ENCODE data around the gene ADAMTS1. TPM values are rescaled to one million over a fixed set of nuclear protein-coding genes. Genes with fewer than 3 reads are reported as not detected.

The ADAMTS1 gene
- 57.1 TPM for polyA plus RNA-seq (2013, experiment 1 of 2)
- 52.6 TPM for polyA plus RNA-seq (2013, experiment 2 of 2)

- 0 to 1% methylated on average over 37 to 45 of the region's 56 CpGs for WGBS, 2 experiments (ENCODE audit: insufficient coverage in 2 of 2)
- H3K4me3 ChIP-seq (ENCODE audit: extremely low read depth, insufficient read depth, low read length, poor library complexity, severe bottlenecking): peak within 1 kb of the TSS; percentile 85
These were observed at the start of gene ADAMTS1 for GRCh38 chr21:26845066-26845758. Gene ADAMTS1 (minus strand): TSS chr21:26845409. CDS start chr21:26844954, 455 bp downstream.

GRCh38 chr21:26892151-26892550 lies 46.9 kb upstream of the ADAMTS1 start:
- Histone ChIP-seq H3K36me3 (ENCODE audit: control insufficient read depth, insufficient read depth, low read length) (no peaks in the 10 kb centered on the region), H3K4me1 (ENCODE audit: control insufficient read depth, insufficient read depth, low read length, poor library complexity, severe bottlenecking) (no peaks in the 10 kb centered on the region), H3K9me3 (ENCODE audit: control insufficient read depth, low read length) (no peaks in the 10 kb centered on the region), H3K27ac (ENCODE audit: low read depth, low read length, severe bottlenecking) (no peak overlapping the region), H3K4me3 (ENCODE audit: extremely low read depth, insufficient read depth, low read length, poor library complexity, severe bottlenecking) (no peak overlapping the region)
- WGBS, 2 experiments (ENCODE audit: insufficient coverage in 2 of 2): no CpG with 5 or more reads among the region's 1 CpG

More at GRCh38 chr21:26845066-26845758, at the start of gene ADAMTS1:
- Histone ChIP-seq H3K27ac (ENCODE audit: low read depth, low read length, severe bottlenecking) (peak within 1 kb of the TSS; percentile 87), H3K9me3 (ENCODE audit: control insufficient read depth, low read length) (no peaks in the 10 kb centered on the region), H3K36me3 (ENCODE audit: control insufficient read depth, insufficient read depth, low read length) (peaks cover 23% of the 10 kb centered on the region), H3K4me1 (ENCODE audit: control insufficient read depth, insufficient read depth, low read length, poor library complexity, severe bottlenecking) (peaks cover 10% of the 10 kb centered on the region)

GRCh38 chr21:26888931-26889330 lies 43.7 kb upstream of the ADAMTS1 start:
- Histone ChIP-seq H3K4me1 (ENCODE audit: control insufficient read depth, insufficient read depth, low read length, poor library complexity, severe bottlenecking) (no peaks in the 10 kb centered on the region), H3K4me3 (ENCODE audit: extremely low read depth, insufficient read depth, low read length, poor library complexity, severe bottlenecking) (no peak overlapping the region), H3K36me3 (ENCODE audit: control insufficient read depth, insufficient read depth, low read length) (no peaks in the 10 kb centered on the region), H3K9me3 (ENCODE audit: control insufficient read depth, low read length) (no peaks in the 10 kb centered on the region), H3K27ac (ENCODE audit: low read depth, low read length, severe bottlenecking) (no peak overlapping the region)
- 90 to 100% methylated on average over 1 to 2 of the region's 5 CpGs for WGBS, 2 experiments (ENCODE audit: insufficient coverage in 2 of 2)

GRCh38 chr21:26888256-26888655 lies 43.0 kb upstream of the ADAMTS1 start:
- Histone ChIP-seq H3K4me3 (ENCODE audit: extremely low read depth, insufficient read depth, low read length, poor library complexity, severe bottlenecking) (no peak overlapping the region), H3K9me3 (ENCODE audit: control insufficient read depth, low read length) (no peaks in the 10 kb centered on the region), H3K4me1 (ENCODE audit: control insufficient read depth, insufficient read depth, low read length, poor library complexity, severe bottlenecking) (no peaks in the 10 kb centered on the region), H3K36me3 (ENCODE audit: control insufficient read depth, insufficient read depth, low read length) (no peaks in the 10 kb centered on the region), H3K27ac (ENCODE audit: low read depth, low read length, severe bottlenecking) (no peak overlapping the region)

GRCh38 chr21:26887251-26887650 lies 42.0 kb upstream of the ADAMTS1 start:
- 93 to 96% methylated on average over 3 of the region's 3 CpGs for WGBS, 2 experiments (ENCODE audit: insufficient coverage in 2 of 2)
- Histone ChIP-seq H3K27ac (ENCODE audit: low read depth, low read length, severe bottlenecking) (no peak overlapping the region), H3K9me3 (ENCODE audit: control insufficient read depth, low read length) (no peaks in the 10 kb centered on the region), H3K4me3 (ENCODE audit: extremely low read depth, insufficient read depth, low read length, poor library complexity, severe bottlenecking) (no peak overlapping the region), H3K36me3 (ENCODE audit: control insufficient read depth, insufficient read depth, low read length) (no peaks in the 10 kb centered on the region), H3K4me1 (ENCODE audit: control insufficient read depth, insufficient read depth, low read length, poor library complexity, severe bottlenecking) (no peaks in the 10 kb centered on the region)

GRCh38 chr21:26884436-26884835 lies 39.2 kb upstream of the ADAMTS1 start:
- no peak overlapping the region for H3K4me3 ChIP-seq (ENCODE audit: extremely low read depth, insufficient read depth, low read length, poor library complexity, severe bottlenecking)
- H3K36me3 ChIP-seq (ENCODE audit: control insufficient read depth, insufficient read depth, low read length): no peaks in the 10 kb centered on the region
- 100% methylated on average over 1 of the region's 2 CpGs; no CpG with 5 or more reads in 1 of the 2 experiments for WGBS, 2 experiments (ENCODE audit: insufficient coverage in 2 of 2)
- H3K27ac ChIP-seq (ENCODE audit: low read depth, low read length, severe bottlenecking): no peak overlapping the region
- H3K4me1 ChIP-seq (ENCODE audit: control insufficient read depth, insufficient read depth, low read length, poor library complexity, severe bottlenecking): no peaks in the 10 kb centered on the region
- no peaks in the 10 kb centered on the region for H3K9me3 ChIP-seq (ENCODE audit: control insufficient read depth, low read length)

GRCh38 chr21:26883768-26884167 lies 38.6 kb upstream of the ADAMTS1 start:
- 100% methylated on average over 1 to 2 of the region's 2 CpGs for WGBS, 2 experiments (ENCODE audit: insufficient coverage in 2 of 2)
- Histone ChIP-seq H3K4me1 (ENCODE audit: control insufficient read depth, insufficient read depth, low read length, poor library complexity, severe bottlenecking) (no peaks in the 10 kb centered on the region), H3K36me3 (ENCODE audit: control insufficient read depth, insufficient read depth, low read length) (no peaks in the 10 kb centered on the region), H3K4me3 (ENCODE audit: extremely low read depth, insufficient read depth, low read length, poor library complexity, severe bottlenecking) (no peak overlapping the region), H3K27ac (ENCODE audit: low read depth, low read length, severe bottlenecking) (no peak overlapping the region), H3K9me3 (ENCODE audit: control insufficient read depth, low read length) (no peaks in the 10 kb centered on the region)

- no peaks in the 10 kb centered on the region for H3K36me3 ChIP-seq (ENCODE audit: control insufficient read depth, insufficient read depth, low read length)
- no peaks in the 10 kb centered on the region for H3K9me3 ChIP-seq (ENCODE audit: control insufficient read depth, low read length)
- no peak overlapping the region for H3K27ac ChIP-seq (ENCODE audit: low read depth, low read length, severe bottlenecking)
- no peak overlapping the region for H3K4me3 ChIP-seq (ENCODE audit: extremely low read depth, insufficient read depth, low read length, poor library complexity, severe bottlenecking)
- H3K4me1 ChIP-seq (ENCODE audit: control insufficient read depth, insufficient read depth, low read length, poor library complexity, severe bottlenecking): no peaks in the 10 kb centered on the region
- 50 to 100% methylated on average over 1 of the region's 4 CpGs for WGBS, 2 experiments (ENCODE audit: insufficient coverage in 2 of 2)
These were observed 36.5 kb upstream of the ADAMTS1 start for GRCh38 chr21:26881504-26882228.

GRCh38 chr21:26877018-26877417 lies 31.8 kb upstream of the ADAMTS1 start:
- no peak overlapping the region for H3K4me3 ChIP-seq (ENCODE audit: extremely low read depth, insufficient read depth, low read length, poor library complexity, severe bottlenecking)
- H3K4me1 ChIP-seq (ENCODE audit: control insufficient read depth, insufficient read depth, low read length, poor library complexity, severe bottlenecking): no peaks in the 10 kb centered on the region
- no peak overlapping the region for H3K27ac ChIP-seq (ENCODE audit: low read depth, low read length, severe bottlenecking)
- WGBS, 2 experiments (ENCODE audit: insufficient coverage in 2 of 2): 83% methylated on average over 6 of the region's 6 CpGs; no CpG with 5 or more reads in 1 of the 2 experiments
- H3K9me3 ChIP-seq (ENCODE audit: control insufficient read depth, low read length): no peaks in the 10 kb centered on the region
- no peaks in the 10 kb centered on the region for H3K36me3 ChIP-seq (ENCODE audit: control insufficient read depth, insufficient read depth, low read length)

- WGBS, 2 experiments (ENCODE audit: insufficient coverage in 2 of 2): 71% methylated on average over 1 of the region's 1 CpG; no CpG with 5 or more reads in 1 of the 2 experiments
- H3K9me3 ChIP-seq (ENCODE audit: control insufficient read depth, low read length): peaks cover 5% of the 10 kb centered on the region
These were observed 29.1 kb upstream of the ADAMTS1 start for GRCh38 chr21:26874347-26874746.

GRCh38 chr21:26865857-26866256 lies 20.6 kb upstream of the ADAMTS1 start:
- WGBS, 2 experiments (ENCODE audit: insufficient coverage in 2 of 2): 60 to 80% methylated on average over 1 of the region's 3 CpGs

More at GRCh38 chr21:26874347-26874746, 29.1 kb upstream of the ADAMTS1 start:
- Histone ChIP-seq H3K27ac (ENCODE audit: low read depth, low read length, severe bottlenecking) (no peak overlapping the region), H3K4me1 (ENCODE audit: control insufficient read depth, insufficient read depth, low read length, poor library complexity, severe bottlenecking) (no peaks in the 10 kb centered on the region), H3K4me3 (ENCODE audit: extremely low read depth, insufficient read depth, low read length, poor library complexity, severe bottlenecking) (no peak overlapping the region), H3K36me3 (ENCODE audit: control insufficient read depth, insufficient read depth, low read length) (no peaks in the 10 kb centered on the region)

More at GRCh38 chr21:26865857-26866256, 20.6 kb upstream of the ADAMTS1 start:
- Histone ChIP-seq H3K27ac (ENCODE audit: low read depth, low read length, severe bottlenecking) (no peak overlapping the region), H3K36me3 (ENCODE audit: control insufficient read depth, insufficient read depth, low read length) (no peaks in the 10 kb centered on the region), H3K4me1 (ENCODE audit: control insufficient read depth, insufficient read depth, low read length, poor library complexity, severe bottlenecking) (no peaks in the 10 kb centered on the region), H3K4me3 (ENCODE audit: extremely low read depth, insufficient read depth, low read length, poor library complexity, severe bottlenecking) (no peak overlapping the region), H3K9me3 (ENCODE audit: control insufficient read depth, low read length) (peaks cover 5% of the 10 kb centered on the region)
